Measurements from ENCODE around the gene MUC22. TPM values are rescaled to one million over a fixed set of nuclear protein-coding genes. Genes with fewer than 3 reads are reported as not detected.
A peak's percentile ranks its signal among the peaks of the same experiment; 100 is the strongest.

The MUC22 gene
- polyA plus RNA-seq (2013, experiment 1 of 2) = not detected
- polyA plus RNA-seq (2013, experiment 2 of 2) = not detected

DNA sequence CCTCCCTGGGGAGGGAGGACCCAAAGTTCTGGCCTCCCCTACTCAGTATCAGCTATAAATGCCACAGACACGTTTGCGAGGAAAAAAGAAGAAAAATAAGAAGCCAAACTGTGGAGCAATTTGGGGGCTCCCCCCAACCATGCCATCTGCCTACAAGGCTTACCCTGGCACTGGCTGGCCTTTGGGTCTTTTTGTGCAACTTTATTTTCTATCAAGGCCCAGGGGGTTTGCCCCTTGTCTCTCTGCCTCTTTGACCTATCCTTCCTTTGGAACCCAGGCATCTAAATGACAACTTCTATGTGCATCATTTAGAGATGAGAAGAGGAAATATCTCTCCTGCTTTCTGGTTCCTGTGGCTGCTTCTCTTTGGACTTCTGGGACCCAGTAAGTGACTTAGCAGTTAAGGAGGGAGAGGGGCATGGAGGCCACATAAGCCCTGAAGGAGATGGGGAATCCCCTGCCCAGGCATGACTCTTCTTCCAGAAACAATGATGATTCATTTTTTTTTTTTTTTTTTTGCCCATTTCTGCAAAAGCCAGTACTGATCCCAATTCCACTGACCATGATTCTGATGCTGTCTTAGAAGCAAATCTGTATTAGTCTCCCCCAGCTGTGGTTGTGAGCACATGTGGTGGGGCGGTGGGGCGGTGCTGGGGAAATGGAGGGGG is at the start of gene MUC22:
TSS of gene MUC22 (plus strand) at position 82 of the 668 bp plus-strand sequence. CDS start at position 315, 233 bp downstream.
- H3K4me3 ChIP-seq (ENCODE audit: low read length in 2 of 2) = no peak within 1 kb of the TSS
- H4K91ac ChIP-seq (ENCODE audit: low read depth, low read length, poor library complexity) = peak within 1 kb of the TSS; percentile 11
- H3K4me1 ChIP-seq (ENCODE audit: control insufficient read depth in 2 of 2, insufficient read depth in 1 of 2, low read depth in 1 of 2, low read length in 2 of 2) = no peaks in the 10 kb centered on the region
- no peak within 1 kb of the TSS for H3K14ac ChIP-seq (ENCODE audit: low read length)
- no peak within 1 kb of the TSS for H3K4me2 ChIP-seq (ENCODE audit: insufficient read depth, low read length, poor library complexity, severe bottlenecking)
- no peak within 1 kb of the TSS for H2BK12ac ChIP-seq (ENCODE audit: low read length)
- no peak within 1 kb of the TSS for H2BK120ac ChIP-seq (ENCODE audit: low read depth, low read length)
- no peaks in the 10 kb centered on the region for H3K27me3 ChIP-seq (ENCODE audit: control insufficient read depth in 3 of 3, insufficient read depth in 3 of 3, low read depth in 1 of 3, low read length in 3 of 3)
- H3K18ac ChIP-seq (ENCODE audit: low read length) = no peak within 1 kb of the TSS
- H4K8ac ChIP-seq (ENCODE audit: low read depth, low read length) = no peak within 1 kb of the TSS
- peaks cover 2% of the 10 kb centered on the region for H3K79me1 ChIP-seq (ENCODE audit: low read depth, low read length)
- no peaks in the 10 kb centered on the region for H3K36me3 ChIP-seq (replicated peaks in 1 of 2; ENCODE audit: control insufficient read depth in 2 of 2, insufficient read depth in 2 of 2, low read length in 2 of 2)
- no peak within 1 kb of the TSS for H2AFZ ChIP-seq (ENCODE audit: low read length)
- DNase-seq (ENCODE audit: low spot score) = no peak
- no peak within 1 kb of the TSS for H3K27ac ChIP-seq (replicated peaks; ENCODE audit: low read length)
- H2BK15ac ChIP-seq (ENCODE audit: low read length) = no peak within 1 kb of the TSS
- H3K9ac ChIP-seq (ENCODE audit: low read depth, low read length, poor library complexity) = no peak within 1 kb of the TSS
- no peak within 1 kb of the TSS for H2BK5ac ChIP-seq (ENCODE audit: low read length)
- no peak within 1 kb of the TSS for H3K4ac ChIP-seq (ENCODE audit: low read length)
- no CpG with 5 or more reads among the region's 4 CpGs for WGBS, 2 donors (ENCODE audit: extremely low coverage in 2 of 2, insufficient read length in 2 of 2, insufficient replicate concordance in 1 of 2)
- H3K23ac ChIP-seq (ENCODE audit: low read depth, low read length, poor library complexity) = no peak within 1 kb of the TSS
- no peaks in the 10 kb centered on the region for H3K9me3 ChIP-seq (replicated peaks in 1 of 2; ENCODE audit: control insufficient read depth in 2 of 2, insufficient read depth in 1 of 2, low read depth in 1 of 2, low read length in 2 of 2)
- no peak within 1 kb of the TSS for H2AK5ac ChIP-seq (ENCODE audit: low read depth, low read length)

- WGBS, 2 donors (ENCODE audit: extremely low coverage in 2 of 2, insufficient read length in 2 of 2, insufficient replicate concordance in 1 of 2) = 100% methylated on average over 1 of the region's 9 CpGs; no CpG with 5 or more reads in 1 of the 2 donors
- H2BK12ac ChIP-seq (ENCODE audit: low read length) = no peak overlapping the region
These were observed 49.2 kb upstream of the MUC22 start for GRCh38 chr6:30960907-30961673.

DNA sequence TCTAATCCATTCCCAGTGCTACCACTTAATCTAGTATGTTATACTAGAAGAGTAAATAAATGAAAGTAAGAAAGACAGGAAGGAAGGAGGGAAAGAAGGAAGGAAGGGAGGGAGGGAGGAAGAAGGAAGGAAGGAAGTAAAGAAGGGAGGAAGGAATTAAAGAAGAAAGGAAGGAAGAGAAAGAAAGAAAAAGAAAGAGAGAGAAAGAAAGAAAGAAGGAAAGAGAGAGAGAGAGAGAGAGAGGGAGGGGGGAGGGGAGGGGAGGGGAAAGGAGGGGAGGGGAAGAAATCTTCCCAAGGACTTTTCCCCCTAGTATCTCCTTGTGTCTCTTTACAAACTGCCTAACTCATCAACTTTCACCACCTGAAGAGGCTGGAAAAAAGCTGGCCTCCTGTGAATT is 47.6 kb upstream of the MUC22 start:
- Histone ChIP-seq H3K79me1 (ENCODE audit: low read depth, low read length) (no peaks in the 10 kb centered on the region), H3K4ac (ENCODE audit: low read length) (no peak overlapping the region), H3K4me1 (ENCODE audit: control insufficient read depth in 2 of 2, insufficient read depth in 1 of 2, low read depth in 1 of 2, low read length in 2 of 2) (no peaks in the 10 kb centered on the region), H3K23ac (ENCODE audit: low read depth, low read length, poor library complexity) (no peak overlapping the region), H3K9me3 (replicated peaks in 1 of 2; ENCODE audit: control insufficient read depth in 2 of 2, insufficient read depth in 1 of 2, low read depth in 1 of 2, low read length in 2 of 2) (no peaks in the 10 kb centered on the region), H3K36me3 (replicated peaks in 1 of 2; ENCODE audit: control insufficient read depth in 2 of 2, insufficient read depth in 2 of 2, low read length in 2 of 2) (no peaks in the 10 kb centered on the region), H3K14ac (ENCODE audit: low read length) (no peak overlapping the region), H3K27me3 (ENCODE audit: control insufficient read depth in 3 of 3, insufficient read depth in 3 of 3, low read depth in 1 of 3, low read length in 3 of 3) (peaks cover 0 to 10% (median 0%) of the 10 kb centered on the region in 3 experiments), H2AFZ (ENCODE audit: low read length) (no peak overlapping the region), H2AK5ac (ENCODE audit: low read depth, low read length) (no peak overlapping the region), H3K4me2 (ENCODE audit: insufficient read depth, low read length, poor library complexity, severe bottlenecking) (no peak overlapping the region), H4K8ac (ENCODE audit: low read depth, low read length) (no peak overlapping the region), H2BK5ac (ENCODE audit: low read length) (no peak overlapping the region), H3K27ac (replicated peaks; ENCODE audit: low read length) (no peak overlapping the region), H2BK120ac (ENCODE audit: low read depth, low read length) (no peak overlapping the region), H3K4me3 (ENCODE audit: low read length in 2 of 2) (no peak overlapping the region), H2BK12ac (ENCODE audit: low read length) (no peak overlapping the region), H4K91ac (ENCODE audit: low read depth, low read length, poor library complexity) (no peak overlapping the region), H3K9ac (ENCODE audit: low read depth, low read length, poor library complexity) (no peak overlapping the region), H3K18ac (ENCODE audit: low read length) (no peak overlapping the region), H2BK15ac (ENCODE audit: low read length) (no peak overlapping the region)
- DNase-seq (ENCODE audit: low spot score) = no peak

More at GRCh38 chr6:30960907-30961673, 49.2 kb upstream of the MUC22 start:
- Histone ChIP-seq H4K8ac (ENCODE audit: low read depth, low read length) (no peak overlapping the region), H3K4me2 (ENCODE audit: insufficient read depth, low read length, poor library complexity, severe bottlenecking) (no peak overlapping the region), H3K79me1 (ENCODE audit: low read depth, low read length) (no peaks in the 10 kb centered on the region), H3K18ac (ENCODE audit: low read length) (no peak overlapping the region), H2AFZ (ENCODE audit: low read length) (no peak overlapping the region), H3K27ac (replicated peaks; ENCODE audit: low read length) (no peak overlapping the region), H2BK120ac (ENCODE audit: low read depth, low read length) (no peak overlapping the region), H3K4me1 (ENCODE audit: control insufficient read depth in 2 of 2, insufficient read depth in 1 of 2, low read depth in 1 of 2, low read length in 2 of 2) (peaks cover 0 to 2% of the 10 kb centered on the region in 2 donors), H3K14ac (ENCODE audit: low read length) (no peak overlapping the region), H3K4ac (ENCODE audit: low read length) (no peak overlapping the region), H3K9ac (ENCODE audit: low read depth, low read length, poor library complexity) (no peak overlapping the region), H2BK5ac (ENCODE audit: low read length) (no peak overlapping the region), H3K23ac (ENCODE audit: low read depth, low read length, poor library complexity) (no peak overlapping the region), H3K9me3 (replicated peaks in 1 of 2; ENCODE audit: control insufficient read depth in 2 of 2, insufficient read depth in 1 of 2, low read depth in 1 of 2, low read length in 2 of 2) (peaks cover 0 to under 1% of the 10 kb centered on the region in 2 donors), H3K4me3 (ENCODE audit: low read length in 2 of 2) (no peak overlapping the region), H3K27me3 (ENCODE audit: control insufficient read depth in 3 of 3, insufficient read depth in 3 of 3, low read depth in 1 of 3, low read length in 3 of 3) (peaks cover 0 to 27% (median 2%) of the 10 kb centered on the region in 3 experiments), H2AK5ac (ENCODE audit: low read depth, low read length) (no peak overlapping the region), H3K36me3 (replicated peaks in 1 of 2; ENCODE audit: control insufficient read depth in 2 of 2, insufficient read depth in 2 of 2, low read length in 2 of 2) (no peaks in the 10 kb centered on the region), H2BK15ac (ENCODE audit: low read length) (no peak overlapping the region), H4K91ac (ENCODE audit: low read depth, low read length, poor library complexity) (no peak overlapping the region)
- no peak for DNase-seq (ENCODE audit: low spot score)

DNA sequence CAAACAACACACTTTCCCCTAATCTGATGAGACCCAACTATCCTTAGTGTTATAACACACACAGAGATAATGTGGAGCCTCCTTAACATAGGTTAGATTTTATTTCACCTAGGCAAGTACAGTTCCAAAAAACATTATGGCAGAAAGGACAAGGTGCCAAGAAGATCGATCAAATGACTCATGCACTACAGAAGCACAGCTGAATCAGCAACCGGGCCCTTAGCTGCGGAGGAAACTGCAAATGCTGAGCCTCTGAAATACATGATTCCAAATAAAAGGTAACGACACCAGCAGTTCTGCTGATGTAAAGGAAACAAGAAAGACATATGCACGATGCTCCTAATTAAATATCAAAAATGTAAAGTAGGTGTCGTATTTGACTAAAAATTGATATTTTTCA is 46.6 kb upstream of the MUC22 start:
- no peak overlapping the region for H3K4me3 ChIP-seq (ENCODE audit: low read length in 2 of 2)
- no peaks in the 10 kb centered on the region for H3K36me3 ChIP-seq (replicated peaks in 1 of 2; ENCODE audit: control insufficient read depth in 2 of 2, insufficient read depth in 2 of 2, low read length in 2 of 2)
- H3K9ac ChIP-seq (ENCODE audit: low read depth, low read length, poor library complexity) = no peak overlapping the region
- H2BK120ac ChIP-seq (ENCODE audit: low read depth, low read length) = no peak overlapping the region
- no peak overlapping the region for H3K14ac ChIP-seq (ENCODE audit: low read length)
- H3K4me2 ChIP-seq (ENCODE audit: insufficient read depth, low read length, poor library complexity, severe bottlenecking) = no peak overlapping the region
- H3K27me3 ChIP-seq (ENCODE audit: control insufficient read depth in 3 of 3, insufficient read depth in 3 of 3, low read depth in 1 of 3, low read length in 3 of 3) = peaks cover 0 to 4% (median 0%) of the 10 kb centered on the region in 3 experiments
- H3K18ac ChIP-seq (ENCODE audit: low read length) = no peak overlapping the region
- H3K23ac ChIP-seq (ENCODE audit: low read depth, low read length, poor library complexity) = no peak overlapping the region
- no peak overlapping the region for H2AK5ac ChIP-seq (ENCODE audit: low read depth, low read length)
- WGBS, 2 donors (ENCODE audit: extremely low coverage in 2 of 2, insufficient read length in 2 of 2, insufficient replicate concordance in 1 of 2) = no CpG with 5 or more reads among the region's 6 CpGs
- no peak overlapping the region for H3K27ac ChIP-seq (replicated peaks; ENCODE audit: low read length)
- H3K79me1 ChIP-seq (ENCODE audit: low read depth, low read length) = no peaks in the 10 kb centered on the region
- H3K4ac ChIP-seq (ENCODE audit: low read length) = no peak overlapping the region
- no peak for DNase-seq (ENCODE audit: low spot score)
- no peak overlapping the region for H4K91ac ChIP-seq (ENCODE audit: low read depth, low read length, poor library complexity)
- H3K4me1 ChIP-seq (ENCODE audit: control insufficient read depth in 2 of 2, insufficient read depth in 1 of 2, low read depth in 1 of 2, low read length in 2 of 2) = no peaks in the 10 kb centered on the region
- H2BK5ac ChIP-seq (ENCODE audit: low read length) = no peak overlapping the region
- H2AFZ ChIP-seq (ENCODE audit: low read length) = no peak overlapping the region
- no peak overlapping the region for H2BK15ac ChIP-seq (ENCODE audit: low read length)
- H2BK12ac ChIP-seq (ENCODE audit: low read length) = no peak overlapping the region
- no peaks in the 10 kb centered on the region for H3K9me3 ChIP-seq (replicated peaks in 1 of 2; ENCODE audit: control insufficient read depth in 2 of 2, insufficient read depth in 1 of 2, low read depth in 1 of 2, low read length in 2 of 2)
- no peak overlapping the region for H4K8ac ChIP-seq (ENCODE audit: low read depth, low read length)
